HEK293 (cell line): ENCODE results near the gene CHMP5.

Experiments used
- CTCF ChIA-PET: fragments of 350-600 bp; formaldehyde crosslinking; extraction: SDS; loops from one replicate; lab custom pipeline; 2021; ENCODE audit warnings: antibody characterized with exemption; lab: Yijun Ruan, JAX
- POLR2A ChIA-PET: fragments of 300-600 bp; formaldehyde crosslinking; extraction: SDS; loops from one replicate; lab custom pipeline; 2020; ENCODE audit warnings: antibody characterized with exemption, inconsistent platforms; lab: Yijun Ruan, JAX
- H3K27ac ChIP-seq: fragments of 200-500 bp; sonication (Bioruptor generic); 2 replicates; pipeline ENCODE4 v1.5.1; 2014; ENCODE audit warnings: low read depth, low read length, control low read depth, inconsistent platforms; ENCODE audit errors: extremely low read depth
- H3K36me3 ChIP-seq, 2 experiments: fragments of 200-500 bp in 1 of 2; sonication (Bioruptor generic) in 1 of 2; 1 replicate in 1 of 2; 2 replicates in 1 of 2; pipeline ENCODE4 v1.5.1; 2014 to 2017; ENCODE audit warnings: inconsistent platforms in 2 of 2, low read length in 2 of 2; ENCODE audit not compliant: control insufficient read depth in 2 of 2, insufficient read depth in 1 of 2
- H3K4me1 ChIP-seq: fragments of 200-500 bp; sonication (Bioruptor generic); 2 replicates; pipeline ENCODE4 v1.5.1; 2014; ENCODE audit warnings: mild to moderate bottlenecking, low read length, inconsistent platforms; ENCODE audit not compliant: control insufficient read depth, insufficient read depth
- H3K4me3 ChIP-seq: 2 replicates; pipeline ENCODE4 v1.5.1; 2011; ENCODE audit warnings: low read depth, mild to moderate bottlenecking, control low read depth, low read length, moderate library complexity
- H3K9me3 ChIP-seq: fragments of 200-500 bp; sonication (Bioruptor generic); 2 replicates; pipeline ENCODE4 v1.5.1; 2014; ENCODE audit warnings: low read depth, low read length, inconsistent platforms; ENCODE audit not compliant: control insufficient read depth, insufficient read depth
- GFI1B ChIP-seq: fragments of 450-650 bp; formaldehyde crosslinking; IDR thresholded peaks from 2 replicates; pipeline ENCODE4 v1.5.1; 2016; ENCODE audit warnings: missing biosample characterization, missing genetic modification characterization
- KLF16 ChIP-seq: fragments of 450-650 bp; formaldehyde crosslinking; IDR thresholded peaks from 2 replicates; pipeline ENCODE4 v1.5.1; 2017; ENCODE audit warnings: missing biosample characterization, missing genetic modification characterization
- KLF7 ChIP-seq: fragments of 450-650 bp; formaldehyde crosslinking; IDR thresholded peaks from 2 replicates; pipeline ENCODE4 v1.5.1; 2016; ENCODE audit warnings: missing biosample characterization, missing genetic modification characterization, borderline replicate concordance
- OSR2 ChIP-seq: fragments of 450-650 bp; formaldehyde crosslinking; IDR thresholded peaks from 2 replicates; pipeline ENCODE4 v1.5.1; 2016; ENCODE audit warnings: missing biosample characterization, missing genetic modification characterization
- SP7 ChIP-seq: fragments of 450-650 bp; formaldehyde crosslinking; IDR thresholded peaks from 2 replicates; pipeline ENCODE4 v1.5.1; 2016; ENCODE audit warnings: missing biosample characterization, missing genetic modification characterization
- YY1 ChIP-seq: fragments of 450-650 bp; formaldehyde crosslinking; IDR thresholded peaks from 2 replicates; pipeline ENCODE4 v1.5.1; 2018; ENCODE audit warnings: missing biosample characterization, missing genetic modification characterization
- ZNF138 ChIP-seq: fragments of 450-650 bp; formaldehyde crosslinking; IDR thresholded peaks from 2 replicates; pipeline ENCODE4 v1.5.1; 2016; ENCODE audit warnings: missing biosample characterization, missing genetic modification characterization, borderline replicate concordance
- ZNF155 ChIP-seq: fragments of 450-650 bp; formaldehyde crosslinking; IDR thresholded peaks from 2 replicates; pipeline ENCODE4 v1.5.1; 2016; ENCODE audit warnings: missing biosample characterization, missing genetic modification characterization
- ZNF202 ChIP-seq: fragments of 450-650 bp; formaldehyde crosslinking; IDR thresholded peaks from 2 replicates; pipeline ENCODE4 v1.5.1; 2016; ENCODE audit warnings: missing biosample characterization, missing genetic modification characterization, borderline replicate concordance
- ZNF211 ChIP-seq: fragments of 450-650 bp; formaldehyde crosslinking; IDR thresholded peaks from 2 replicates; pipeline ENCODE4 v1.5.1; 2016; ENCODE audit warnings: low read depth, missing biosample characterization, missing genetic modification characterization
- ZNF266 ChIP-seq: fragments of 450-650 bp; formaldehyde crosslinking; IDR thresholded peaks from 2 replicates; pipeline ENCODE4 v1.5.1; 2016; ENCODE audit warnings: missing biosample characterization, missing genetic modification characterization, low read depth
- ZNF404 ChIP-seq: fragments of 450-650 bp; formaldehyde crosslinking; IDR thresholded peaks from 2 replicates; pipeline ENCODE4 v1.5.1; 2017; ENCODE audit warnings: missing biosample characterization, missing genetic modification characterization
- ZNF433 ChIP-seq: fragments of 450-650 bp; formaldehyde crosslinking; IDR thresholded peaks from 2 replicates; pipeline ENCODE4 v1.5.1; 2016; ENCODE audit warnings: missing biosample characterization, missing genetic modification characterization, low read depth
- ZNF48 ChIP-seq: fragments of 450-650 bp; formaldehyde crosslinking; IDR thresholded peaks from 2 replicates; pipeline ENCODE4 v1.5.1; 2016; ENCODE audit warnings: missing biosample characterization, missing genetic modification characterization
- ZNF521 ChIP-seq: fragments of 450-650 bp; formaldehyde crosslinking; IDR thresholded peaks from 2 replicates; pipeline ENCODE4 v1.5.1; 2017; ENCODE audit warnings: missing biosample characterization, mild to moderate bottlenecking, missing genetic modification characterization
- ZNF585B ChIP-seq: fragments of 450-650 bp; formaldehyde crosslinking; IDR thresholded peaks from 2 replicates; pipeline ENCODE4 v1.5.1; 2016; ENCODE audit warnings: missing biosample characterization, missing genetic modification characterization
- ZNF660 ChIP-seq: fragments of 450-650 bp; IDR thresholded peaks from 2 replicates; pipeline ENCODE4 v1.5.1; 2018; ENCODE audit warnings: missing biosample characterization, mild to moderate bottlenecking, missing genetic modification characterization
- ZNF670 ChIP-seq: fragments of 450-650 bp; formaldehyde crosslinking; IDR thresholded peaks from 2 replicates; pipeline ENCODE4 v1.5.1; 2016; ENCODE audit warnings: missing biosample characterization, missing genetic modification characterization, low read depth
- TF ChIP-seq, protein P1 (sequence below): fragments of 450-650 bp; formaldehyde crosslinking; IDR thresholded peaks from 2 replicates; pipeline ENCODE4 v1.5.1; 2017; ENCODE audit warnings: missing biosample characterization, missing genetic modification characterization
- TF ChIP-seq, protein P2 (sequence below): fragments of 450-650 bp; formaldehyde crosslinking; IDR thresholded peaks from 2 replicates; pipeline ENCODE4 v1.5.1; 2016; ENCODE audit warnings: missing biosample characterization, missing genetic modification characterization, low read depth
- TF ChIP-seq, protein P3 (sequence below): fragments of 450-650 bp; formaldehyde crosslinking; IDR thresholded peaks from 2 replicates; pipeline ENCODE4 v1.5.1; 2016; ENCODE audit warnings: missing biosample characterization, missing genetic modification characterization
- TF ChIP-seq, protein P4 (sequence below): fragments of 450-650 bp; formaldehyde crosslinking; IDR thresholded peaks from 2 replicates; pipeline ENCODE4 v1.5.1; 2016; ENCODE audit warnings: missing biosample characterization, missing genetic modification characterization, low read depth
- TF ChIP-seq, protein P5 (sequence below): fragments of 450-650 bp; formaldehyde crosslinking; IDR thresholded peaks from 2 replicates; pipeline ENCODE4 v1.5.1; 2016; ENCODE audit warnings: missing biosample characterization, missing genetic modification characterization
- TF ChIP-seq, protein P6 (sequence below): fragments of 450-650 bp; formaldehyde crosslinking; IDR thresholded peaks from 2 replicates; pipeline ENCODE4 v1.5.1; 2016; ENCODE audit warnings: missing biosample characterization, missing genetic modification characterization
- TF ChIP-seq, protein P7 (sequence below): fragments of 450-650 bp; formaldehyde crosslinking; IDR thresholded peaks from 2 replicates; pipeline ENCODE4 v1.5.1; 2016; ENCODE audit warnings: missing biosample characterization, missing genetic modification characterization

The CHMP5 gene

DNA sequence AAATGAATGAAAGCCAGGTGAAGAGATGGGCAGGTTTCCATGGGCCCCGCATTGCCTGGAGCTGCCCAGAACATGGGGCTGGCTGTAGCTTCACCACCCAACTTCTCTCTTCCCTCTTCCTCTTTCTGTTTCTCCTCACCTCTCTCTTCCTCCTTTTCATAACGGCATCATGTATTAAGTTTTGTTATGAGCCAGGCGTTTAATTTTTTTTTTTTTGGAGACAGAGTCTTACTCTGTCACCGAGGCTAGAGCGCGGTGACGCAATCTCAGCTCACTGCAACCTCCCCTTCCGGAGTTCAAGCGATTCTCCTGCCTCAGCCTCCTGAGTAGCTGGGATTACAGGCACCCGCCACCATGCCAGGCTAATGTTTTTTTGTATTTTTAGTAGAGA, 37.8 kb upstream of the CHMP5 start:
- no peaks in the 10 kb centered on the region for H3K36me3 ChIP-seq
- no peaks in the 10 kb centered on the region for H3K9me3 ChIP-seq
- H3K4me1 ChIP-seq, result no peaks in the 10 kb centered on the region
- ChIA-PET POLR2A (interaction anchor here (1.1 kb wide), 1 partner anchor 68 kb away, joined by 3 read pairs; no protein-coding TSS in a partner anchor), CTCF (interaction anchor here (0.6 to 2.6 kb wide), 26 partner anchors 7 to 523 kb away, joined by 3 to 27 read pairs (median 5); partner anchors contain the start of gene SMU1)
- TF ChIP-seq, protein P1, sequence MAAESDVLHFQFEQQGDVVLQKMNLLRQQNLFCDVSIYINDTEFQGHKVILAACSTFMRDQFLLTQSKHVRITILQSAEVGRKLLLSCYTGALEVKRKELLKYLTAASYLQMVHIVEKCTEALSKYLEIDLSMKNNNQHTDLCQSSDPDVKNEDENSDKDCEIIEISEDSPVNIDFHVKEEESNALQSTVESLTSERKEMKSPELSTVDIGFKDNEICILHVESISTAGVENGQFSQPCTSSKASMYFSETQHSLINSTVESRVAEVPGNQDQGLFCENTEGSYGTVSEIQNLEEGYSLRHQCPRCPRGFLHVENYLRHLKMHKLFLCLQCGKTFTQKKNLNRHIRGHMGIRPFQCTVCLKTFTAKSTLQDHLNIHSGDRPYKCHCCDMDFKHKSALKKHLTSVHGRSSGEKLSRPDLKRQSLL (tag by site-specific recombination), result no peak
- TF ChIP-seq, protein P2, sequence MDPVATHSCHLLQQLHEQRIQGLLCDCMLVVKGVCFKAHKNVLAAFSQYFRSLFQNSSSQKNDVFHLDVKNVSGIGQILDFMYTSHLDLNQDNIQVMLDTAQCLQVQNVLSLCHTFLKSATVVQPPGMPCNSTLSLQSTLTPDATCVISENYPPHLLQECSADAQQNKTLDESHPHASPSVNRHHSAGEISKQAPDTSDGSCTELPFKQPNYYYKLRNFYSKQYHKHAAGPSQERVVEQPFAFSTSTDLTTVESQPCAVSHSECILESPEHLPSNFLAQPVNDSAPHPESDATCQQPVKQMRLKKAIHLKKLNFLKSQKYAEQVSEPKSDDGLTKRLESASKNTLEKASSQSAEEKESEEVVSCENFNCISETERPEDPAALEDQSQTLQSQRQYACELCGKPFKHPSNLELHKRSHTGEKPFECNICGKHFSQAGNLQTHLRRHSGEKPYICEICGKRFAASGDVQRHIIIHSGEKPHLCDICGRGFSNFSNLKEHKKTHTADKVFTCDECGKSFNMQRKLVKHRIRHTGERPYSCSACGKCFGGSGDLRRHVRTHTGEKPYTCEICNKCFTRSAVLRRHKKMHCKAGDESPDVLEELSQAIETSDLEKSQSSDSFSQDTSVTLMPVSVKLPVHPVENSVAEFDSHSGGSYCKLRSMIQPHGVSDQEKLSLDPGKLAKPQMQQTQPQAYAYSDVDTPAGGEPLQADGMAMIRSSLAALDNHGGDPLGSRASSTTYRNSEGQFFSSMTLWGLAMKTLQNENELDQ (tag by site-specific recombination), result no peak
- no peak for TF ChIP-seq ZNF266 (tag by site-specific recombination)
- no peak for TF ChIP-seq ZNF48
- TF ChIP-seq ZNF155 (tag by site-specific recombination), result no peak
- TF ChIP-seq ZNF211 (tag by site-specific recombination), result no peak
- TF ChIP-seq ZNF660 (tag by site-specific recombination), result no peak
- TF ChIP-seq SP7 (tag by site-specific recombination), result no peak
- TF ChIP-seq, protein P3, sequence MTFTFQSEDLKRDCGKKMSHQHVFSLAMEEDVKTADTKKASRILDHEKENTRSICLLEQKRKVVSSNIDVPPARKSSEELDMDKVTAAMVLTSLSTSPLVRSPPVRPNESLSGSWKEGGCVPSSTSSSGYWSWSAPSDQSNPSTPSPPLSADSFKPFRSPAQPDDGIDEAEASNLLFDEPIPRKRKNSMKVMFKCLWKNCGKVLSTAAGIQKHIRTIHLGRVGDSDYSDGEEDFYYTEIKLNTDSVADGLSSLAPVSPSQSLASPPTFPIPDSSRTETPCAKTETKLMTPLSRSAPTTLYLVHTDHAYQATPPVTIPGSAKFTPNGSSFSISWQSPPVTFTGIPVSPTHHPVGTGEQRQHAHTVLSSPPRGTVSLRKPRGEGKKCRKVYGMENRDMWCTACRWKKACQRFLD (tag by site-specific recombination), result no peak
- TF ChIP-seq, protein P4, sequence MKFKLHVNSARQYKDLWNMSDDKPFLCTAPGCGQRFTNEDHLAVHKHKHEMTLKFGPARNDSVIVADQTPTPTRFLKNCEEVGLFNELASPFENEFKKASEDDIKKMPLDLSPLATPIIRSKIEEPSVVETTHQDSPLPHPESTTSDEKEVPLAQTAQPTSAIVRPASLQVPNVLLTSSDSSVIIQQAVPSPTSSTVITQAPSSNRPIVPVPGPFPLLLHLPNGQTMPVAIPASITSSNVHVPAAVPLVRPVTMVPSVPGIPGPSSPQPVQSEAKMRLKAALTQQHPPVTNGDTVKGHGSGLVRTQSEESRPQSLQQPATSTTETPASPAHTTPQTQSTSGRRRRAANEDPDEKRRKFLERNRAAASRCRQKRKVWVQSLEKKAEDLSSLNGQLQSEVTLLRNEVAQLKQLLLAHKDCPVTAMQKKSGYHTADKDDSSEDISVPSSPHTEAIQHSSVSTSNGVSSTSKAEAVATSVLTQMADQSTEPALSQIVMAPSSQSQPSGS, result no peak
- TF ChIP-seq, protein P5, sequence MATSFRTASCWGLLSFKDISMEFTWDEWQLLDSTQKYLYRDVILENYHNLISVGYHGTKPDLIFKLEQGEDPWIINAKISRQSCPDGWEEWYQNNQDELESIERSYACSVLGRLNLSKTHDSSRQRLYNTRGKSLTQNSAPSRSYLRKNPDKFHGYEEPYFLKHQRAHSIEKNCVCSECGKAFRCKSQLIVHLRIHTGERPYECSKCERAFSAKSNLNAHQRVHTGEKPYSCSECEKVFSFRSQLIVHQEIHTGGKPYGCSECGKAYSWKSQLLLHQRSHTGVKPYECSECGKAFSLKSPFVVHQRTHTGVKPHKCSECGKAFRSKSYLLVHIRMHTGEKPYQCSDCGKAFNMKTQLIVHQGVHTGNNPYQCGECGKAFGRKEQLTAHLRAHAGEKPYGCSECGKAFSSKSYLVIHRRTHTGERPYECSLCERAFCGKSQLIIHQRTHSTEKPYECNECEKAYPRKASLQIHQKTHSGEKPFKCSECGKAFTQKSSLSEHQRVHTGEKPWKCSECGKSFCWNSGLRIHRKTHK (tag by site-specific recombination), result no peak
- no peak for TF ChIP-seq YY1 (tag by site-specific recombination)
- TF ChIP-seq ZNF521 (tag by site-specific recombination), result no peak
- no peak for TF ChIP-seq ZNF202 (tag by site-specific recombination)
- TF ChIP-seq ZNF138 (tag by site-specific recombination), result no peak
- TF ChIP-seq KLF16 (tag by site-specific recombination), result no peak
- H3K4me3 ChIP-seq, result no peak overlapping the region
- no peak overlapping the region for H3K27ac ChIP-seq

DNA sequence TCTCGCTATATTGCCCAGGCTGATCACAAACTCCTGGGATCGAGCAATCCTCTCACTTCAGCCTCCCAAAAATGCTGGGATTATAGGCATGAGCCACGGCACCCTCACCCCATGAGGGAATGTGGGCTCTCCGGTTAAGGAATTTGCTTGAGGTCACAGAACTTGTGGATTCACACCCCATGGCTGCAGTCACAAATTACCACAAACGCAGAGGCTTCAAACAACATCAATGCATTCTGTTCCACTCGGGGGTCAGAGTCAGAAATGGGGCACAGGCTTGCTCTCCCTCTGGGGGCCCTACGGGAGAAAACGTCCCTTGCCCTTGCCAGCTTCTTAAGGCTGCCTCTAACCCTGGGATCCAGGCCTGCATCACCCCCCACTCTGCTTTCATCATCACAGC, 37.1 kb upstream of the CHMP5 start:
- ChIA-PET CTCF (interaction anchor here (0.6 to 1.3 kb wide), 4 partner anchors 57 to 167 kb away, joined by 3 to 4 read pairs (median 3); no protein-coding TSS in a partner anchor), POLR2A (no interaction called here)
- Histone ChIP-seq H3K4me1 (no peaks in the 10 kb centered on the region), H3K36me3 (no peaks in the 10 kb centered on the region), H3K27ac (no peak overlapping the region), H3K9me3 (no peaks in the 10 kb centered on the region), H3K4me3 (no peak overlapping the region)
- no peak for TF ChIP-seq KLF7 (tag by site-specific recombination)
- no peak for TF ChIP-seq ZNF585B (tag by site-specific recombination)
- no peak for TF ChIP-seq ZNF433
- no peak for TF ChIP-seq ZNF404 (tag by site-specific recombination)
- TF ChIP-seq, protein P6, sequence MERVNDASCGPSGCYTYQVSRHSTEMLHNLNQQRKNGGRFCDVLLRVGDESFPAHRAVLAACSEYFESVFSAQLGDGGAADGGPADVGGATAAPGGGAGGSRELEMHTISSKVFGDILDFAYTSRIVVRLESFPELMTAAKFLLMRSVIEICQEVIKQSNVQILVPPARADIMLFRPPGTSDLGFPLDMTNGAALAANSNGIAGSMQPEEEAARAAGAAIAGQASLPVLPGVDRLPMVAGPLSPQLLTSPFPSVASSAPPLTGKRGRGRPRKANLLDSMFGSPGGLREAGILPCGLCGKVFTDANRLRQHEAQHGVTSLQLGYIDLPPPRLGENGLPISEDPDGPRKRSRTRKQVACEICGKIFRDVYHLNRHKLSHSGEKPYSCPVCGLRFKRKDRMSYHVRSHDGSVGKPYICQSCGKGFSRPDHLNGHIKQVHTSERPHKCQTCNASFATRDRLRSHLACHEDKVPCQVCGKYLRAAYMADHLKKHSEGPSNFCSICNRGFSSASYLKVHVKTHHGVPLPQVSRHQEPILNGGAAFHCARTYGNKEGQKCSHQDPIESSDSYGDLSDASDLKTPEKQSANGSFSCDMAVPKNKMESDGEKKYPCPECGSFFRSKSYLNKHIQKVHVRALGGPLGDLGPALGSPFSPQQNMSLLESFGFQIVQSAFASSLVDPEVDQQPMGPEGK (tag by site-specific recombination), result no peak
- TF ChIP-seq ZNF670 (tag by site-specific recombination), result no peak
- no peak for TF ChIP-seq GFI1B (tag by site-specific recombination)
- no peak for TF ChIP-seq ZNF521 (tag by site-specific recombination)
- TF ChIP-seq, protein P7, sequence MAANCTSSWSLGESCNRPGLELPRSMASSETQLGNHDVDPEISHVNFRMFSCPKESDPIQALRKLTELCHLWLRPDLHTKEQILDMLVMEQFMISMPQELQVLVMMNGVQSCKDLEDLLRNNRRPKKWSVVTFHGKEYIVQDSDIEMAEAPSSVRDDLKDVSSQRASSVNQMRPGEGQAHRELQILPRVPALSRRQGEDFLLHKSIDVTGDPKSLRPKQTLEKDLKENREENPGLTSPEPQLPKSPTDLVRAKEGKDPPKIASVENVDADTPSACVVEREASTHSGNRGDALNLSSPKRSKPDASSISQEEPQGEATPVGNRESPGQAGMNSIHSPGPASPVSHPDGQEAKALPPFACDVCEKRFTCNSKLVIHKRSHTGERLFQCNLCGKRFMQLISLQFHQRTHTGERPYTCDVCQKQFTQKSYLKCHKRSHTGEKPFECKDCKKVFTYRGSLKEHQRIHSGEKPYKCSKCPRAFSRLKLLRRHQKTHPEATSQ (tag by site-specific recombination), result no peak
- no peak for TF ChIP-seq OSR2
